Osteoblast (primary cell): ENCODE measurements around the gene TNFRSF25. TPM values are rescaled to one million over a fixed set of nuclear protein-coding genes. Genes with fewer than 3 reads are reported as not detected.
"Not testable (repeated sequence)": the region's sequence is repeated elsewhere in the genome, so short reads cannot be mapped to it uniquely, and the experiment has no call there.

ENCODE experiments used
- DNase-seq: peaks from one replicate; pipeline ENCODE4 v3.0.0; 2011; ENCODE audit warnings: low spot score, mixed read lengths; ENCODE audit not compliant: insufficient read length; ENCODE audit errors: missing footprints
- H2AFZ ChIP-seq: 2 replicates; pipeline ENCODE4 v1.6.0; 2011; ENCODE audit warnings: mild to moderate bottlenecking, low read length
- H3K27ac ChIP-seq: 2 replicates; pipeline ENCODE4 v1.5.1; 2011; ENCODE audit warnings: mild to moderate bottlenecking, low read depth, low read length, moderate library complexity
- H3K27me3 ChIP-seq: 2 replicates; pipeline ENCODE4 v1.6.0; 2012; ENCODE audit warnings: mild to moderate bottlenecking, control low read depth, inconsistent platforms, low read length, moderate library complexity; ENCODE audit not compliant: insufficient read depth
- H3K36me3 ChIP-seq: 2 replicates; pipeline ENCODE4 v1.5.1; 2011; ENCODE audit warnings: mild to moderate bottlenecking, low read length, control low read depth, moderate library complexity; ENCODE audit not compliant: insufficient read depth
- H3K4me1 ChIP-seq: 2 replicates; pipeline ENCODE4 v1.5.1; 2011; ENCODE audit warnings: mild to moderate bottlenecking, low read length, control low read depth, moderate library complexity; ENCODE audit not compliant: insufficient read depth
- H3K4me2 ChIP-seq: 2 replicates; pipeline ENCODE4 v1.6.0; 2011; ENCODE audit warnings: mild to moderate bottlenecking, low read length; ENCODE audit not compliant: insufficient read depth
- H3K4me3 ChIP-seq: fragments of 200-600 bp; sonication (generic); 3 replicates; pipeline ENCODE4 v1.5.1; 2012; ENCODE audit warnings: mild to moderate bottlenecking, low read length, inconsistent platforms; ENCODE audit not compliant: insufficient read depth
- H3K79me2 ChIP-seq: 2 replicates; pipeline ENCODE4 v1.6.0; 2012; ENCODE audit warnings: mild to moderate bottlenecking, low read length, control low read depth, inconsistent platforms; ENCODE audit not compliant: insufficient read depth
- H3K9me3 ChIP-seq: 2 replicates; pipeline ENCODE4 v1.5.1; 2011; ENCODE audit warnings: low read depth, low read length, control low read depth
- H4K20me1 ChIP-seq: 2 replicates; pipeline ENCODE4 v1.6.0; 2012; ENCODE audit warnings: mild to moderate bottlenecking, low read length, control low read depth; ENCODE audit not compliant: insufficient read depth
- CTCF ChIP-seq: IDR thresholded peaks from 2 replicates; pipeline ENCODE4 v1.5.1; 2011; ENCODE audit warnings: mild to moderate bottlenecking, low read depth, low read length, moderate library complexity; ENCODE audit errors: extremely low read depth
- total RNA-seq: library from RNA; depleted of rRNA; stranded (reverse); fragments of >200 nt; gene quantifications from 2 replicates; pipeline ENCODE4 v1.2.3, GENCODE V29; 2012

Gene TNFRSF25
- total RNA-seq, 1 donor = 3.3 TPM

- H3K4me1 ChIP-seq = no peaks in the 10 kb centered on the region
- no peak overlapping the region for H3K27ac ChIP-seq
- TF ChIP-seq CTCF = no peak
- no peak overlapping the region for H3K4me2 ChIP-seq
- no peaks in the 10 kb centered on the region for H4K20me1 ChIP-seq
- no peaks in the 10 kb centered on the region for H3K79me2 ChIP-seq
- H3K4me3 ChIP-seq = no peak overlapping the region
- H3K9me3 ChIP-seq = no peaks in the 10 kb centered on the region
- peak; percentile 87 for DNase-seq
- peaks cover 20% of the 10 kb centered on the region for H3K27me3 ChIP-seq
- no peaks in the 10 kb centered on the region for H3K36me3 ChIP-seq
- no peak overlapping the region for H2AFZ ChIP-seq
Observed at GRCh38 chr1:6454856-6455751, 10.9 kb downstream of the TNFRSF25 start.

- not testable (repeated sequence) for H2AFZ ChIP-seq, DNase-seq, H3K36me3 ChIP-seq, H3K4me3 ChIP-seq, H4K20me1 ChIP-seq, H3K4me2 ChIP-seq, H3K4me1 ChIP-seq, H3K9me3 ChIP-seq, H3K27ac ChIP-seq, H3K79me2 ChIP-seq
- peaks cover 30% of the 10 kb centered on the region for H3K27me3 ChIP-seq
Observed at GRCh38 chr1:6453895-6454855, 11.8 kb downstream of the TNFRSF25 start.

GRCh38 chr1:6450943-6451373 lies 15.0 kb downstream of the TNFRSF25 start:
- no peak overlapping the region for H3K4me2 ChIP-seq
- H3K36me3 ChIP-seq = no peaks in the 10 kb centered on the region
- no peak overlapping the region for H3K4me3 ChIP-seq
- no peaks in the 10 kb centered on the region for H3K79me2 ChIP-seq
- no peaks in the 10 kb centered on the region for H4K20me1 ChIP-seq
- DNase-seq = no peak
- no peak for TF ChIP-seq CTCF
- no peak overlapping the region for H2AFZ ChIP-seq
- no peaks in the 10 kb centered on the region for H3K9me3 ChIP-seq
- H3K4me1 ChIP-seq = no peaks in the 10 kb centered on the region
- peaks cover 52% of the 10 kb centered on the region for H3K27me3 ChIP-seq
- no peak overlapping the region for H3K27ac ChIP-seq

- H3K79me2 ChIP-seq, H3K9me3 ChIP-seq, H4K20me1 ChIP-seq, H3K27ac ChIP-seq, H2AFZ ChIP-seq, H3K4me2 ChIP-seq, H3K36me3 ChIP-seq, H3K4me1 ChIP-seq, H3K4me3 ChIP-seq, DNase-seq: not testable (repeated sequence)
- peaks cover 48% of the 10 kb centered on the region for H3K27me3 ChIP-seq
Observed at GRCh38 chr1:6450486-6450885, 15.5 kb downstream of the TNFRSF25 start.
